SK-N-MC (cell line): ENCODE results near the gene TAL1.

Source experiments
- EZH2 ChIP-seq: fragments of 200-600 bp; sonication (generic); IDR thresholded peaks from one replicate; pipeline ENCODE4 v1.6.1; 2017; ENCODE audit warnings: antibody characterized with exemption
- POLR2AphosphoS5 ChIP-seq: IDR thresholded peaks from 2 replicates; pipeline ENCODE4 v1.6.1; 2012; ENCODE audit warnings: mild to moderate bottlenecking, low read depth, low read length, borderline replicate concordance

DNA sequence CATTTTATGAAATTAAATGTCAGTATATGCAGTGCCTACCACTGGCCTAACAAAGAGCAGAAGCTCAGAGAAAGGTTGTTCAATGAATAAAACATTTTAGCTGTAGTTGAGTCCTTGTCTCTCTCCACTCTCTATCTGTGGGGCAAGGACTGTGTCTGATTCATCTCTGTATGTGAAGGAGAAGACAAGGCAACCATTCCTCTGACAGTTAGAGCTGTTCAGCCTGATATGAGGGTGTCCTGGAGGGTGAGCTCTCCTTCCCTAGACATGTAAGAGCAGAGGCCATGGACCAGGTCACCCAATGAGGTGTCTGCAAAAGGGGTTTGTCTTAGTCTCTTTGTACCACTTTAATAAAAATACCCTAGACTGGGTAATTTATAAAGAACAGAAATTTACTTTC is 37.7 kb downstream of the TAL1 start:
- no peak for TF ChIP-seq POLR2AphosphoS5
- TF ChIP-seq EZH2 = no peak
